ENCODE measurements around the gene STAT4.
A peak's percentile ranks its signal among the peaks of the same experiment; 100 is the strongest.
"Not testable (repeated sequence)": the region's sequence is repeated elsewhere in the genome, so short reads cannot be mapped to it uniquely, and the experiment has no call there.

The STAT4 gene

DNA sequence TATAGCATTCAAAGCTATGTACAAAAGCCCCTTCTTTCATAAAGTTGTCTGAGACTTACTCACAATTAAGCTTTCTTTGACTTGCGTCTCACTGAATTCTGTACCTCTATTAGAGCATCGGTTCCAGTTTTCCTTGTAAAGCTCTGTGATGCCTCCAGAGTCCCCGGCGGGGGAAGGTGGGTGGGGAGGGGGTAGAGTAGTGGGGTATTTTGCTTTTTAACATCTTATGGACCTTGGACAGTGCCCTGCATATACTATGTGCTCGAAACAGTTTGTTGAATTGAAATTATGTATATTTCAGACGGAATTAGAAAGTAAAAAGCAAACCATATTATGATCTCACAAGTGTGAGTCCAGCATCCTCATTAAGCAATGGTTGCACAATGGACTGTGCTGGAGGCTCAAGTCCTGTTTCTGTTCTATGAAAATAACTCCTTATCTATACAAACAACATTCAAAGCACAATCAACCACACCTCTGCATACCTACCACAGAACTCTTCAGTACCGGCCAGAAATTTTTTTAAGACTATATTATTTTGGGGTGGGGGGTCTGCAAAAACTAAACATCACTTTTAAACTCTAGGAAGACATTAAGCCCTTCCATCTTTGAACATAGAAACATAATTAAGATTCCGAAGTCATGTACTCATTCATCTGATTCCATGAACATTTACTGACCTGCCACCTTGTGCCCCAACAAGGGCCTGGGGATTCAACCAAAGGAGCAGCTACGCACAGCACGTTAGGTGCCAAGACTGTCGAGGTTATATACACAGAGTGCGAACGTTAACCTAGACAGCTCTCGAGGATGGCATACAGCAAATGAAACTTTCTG is 137.7 kb downstream of the STAT4 start:
- DNase-seq = peak; percentile 24

- no peak for DNase-seq
Observed at GRCh38 chr2:191012346-191012745, 138.4 kb downstream of the STAT4 start.

DNA sequence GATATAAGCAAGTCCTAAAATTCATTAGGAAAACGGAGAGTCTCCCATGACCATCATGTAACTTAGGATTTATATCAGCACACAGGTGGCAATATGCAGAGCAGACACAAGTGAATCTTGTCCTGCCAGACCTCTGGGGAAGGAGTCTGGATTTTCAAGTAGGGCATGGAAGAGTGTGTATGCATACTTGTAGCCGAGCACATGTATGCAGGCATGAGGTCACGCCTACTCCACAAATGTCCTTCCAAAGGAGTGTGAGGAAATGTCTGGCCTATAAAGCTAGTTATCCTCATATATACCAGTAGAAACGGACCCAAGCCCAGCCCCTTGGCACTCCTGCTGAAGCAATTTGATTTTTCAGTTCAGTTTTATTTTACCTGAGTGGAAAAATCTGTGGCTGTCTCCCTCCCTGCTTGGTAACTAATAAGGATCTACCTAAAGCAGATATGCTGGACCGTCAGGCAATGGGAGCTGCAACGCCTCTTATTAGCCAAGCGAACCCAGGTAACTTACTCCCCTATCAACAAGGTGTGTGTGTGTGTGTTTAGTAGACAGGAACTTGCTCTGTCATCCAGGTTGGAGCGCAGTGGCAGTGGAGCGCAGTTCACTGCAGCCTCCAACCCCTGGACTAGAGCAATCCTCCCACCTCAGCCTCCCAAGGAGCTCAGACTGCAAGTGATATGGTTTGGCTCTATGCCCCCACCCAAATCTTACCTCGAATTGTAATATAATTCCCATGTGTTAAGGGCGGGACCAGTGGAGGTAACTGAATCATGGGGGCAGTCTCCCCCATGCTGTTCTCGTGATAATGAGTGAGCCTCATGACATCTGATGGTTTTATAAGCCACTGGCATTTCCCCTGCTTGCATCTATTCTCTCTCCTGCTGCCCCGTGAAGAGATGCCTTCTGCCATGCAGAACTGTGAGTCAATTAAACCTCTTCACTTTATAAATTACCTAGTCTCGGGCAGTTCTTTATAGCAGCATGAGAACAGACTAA is 139.6 kb downstream of the STAT4 start:
- peak; percentile 34 for DNase-seq

- no peak for DNase-seq
Observed at GRCh38 chr2:191009541-191010374, 141.0 kb downstream of the STAT4 start.

- DNase-seq = no peak
Observed at GRCh38 chr2:191008286-191008685, 142.5 kb downstream of the STAT4 start.

GRCh38 chr2:191006997-191007783 is 143.6 kb downstream of the STAT4 start:
- no peak for DNase-seq

DNA sequence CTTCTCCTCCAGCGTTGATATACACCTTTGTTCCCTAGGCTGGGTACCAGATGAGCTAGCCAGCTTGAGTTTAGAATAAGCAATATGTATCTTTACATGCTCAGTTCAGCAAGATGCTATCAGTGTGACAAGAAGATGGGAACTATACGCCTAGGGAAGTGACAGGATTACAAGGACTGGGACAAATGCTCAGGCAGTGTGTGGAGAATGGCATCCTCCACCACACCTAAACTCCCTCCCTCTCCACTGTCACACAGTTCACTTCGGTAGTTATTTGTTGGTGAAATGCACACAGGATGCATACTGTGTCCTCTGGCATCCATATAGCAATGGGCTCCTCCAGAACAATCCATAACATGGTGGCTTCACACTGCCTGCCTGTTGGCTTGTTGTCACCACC is 144.5 kb downstream of the STAT4 start:
- DNase-seq = no peak

- no peak for DNase-seq
Observed at GRCh38 chr2:191003405-191004309, 147.1 kb downstream of the STAT4 start.

DNA sequence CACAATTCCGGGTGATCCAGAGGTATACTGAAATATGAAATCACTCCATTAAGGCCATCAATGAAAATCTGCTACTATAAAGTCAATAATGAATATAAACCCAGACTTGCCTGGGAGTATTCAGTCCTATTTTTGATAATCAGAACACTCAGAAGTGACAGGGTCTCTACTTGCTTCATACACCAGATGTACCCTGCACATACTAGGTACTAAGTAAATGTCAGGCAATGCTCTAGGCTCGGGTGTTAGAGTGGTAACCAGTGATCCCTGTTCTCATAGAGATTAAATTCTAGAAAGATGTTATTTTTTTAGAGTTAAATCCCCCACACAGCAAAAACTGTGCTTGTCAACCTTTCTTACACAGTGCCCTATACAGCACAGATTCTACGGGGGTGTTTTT is 149.2 kb downstream of the STAT4 start:
- no peak for DNase-seq

GRCh38 chr2:191001032-191001431 is 149.8 kb downstream of the STAT4 start:
- DNase-seq = no peak

DNA sequence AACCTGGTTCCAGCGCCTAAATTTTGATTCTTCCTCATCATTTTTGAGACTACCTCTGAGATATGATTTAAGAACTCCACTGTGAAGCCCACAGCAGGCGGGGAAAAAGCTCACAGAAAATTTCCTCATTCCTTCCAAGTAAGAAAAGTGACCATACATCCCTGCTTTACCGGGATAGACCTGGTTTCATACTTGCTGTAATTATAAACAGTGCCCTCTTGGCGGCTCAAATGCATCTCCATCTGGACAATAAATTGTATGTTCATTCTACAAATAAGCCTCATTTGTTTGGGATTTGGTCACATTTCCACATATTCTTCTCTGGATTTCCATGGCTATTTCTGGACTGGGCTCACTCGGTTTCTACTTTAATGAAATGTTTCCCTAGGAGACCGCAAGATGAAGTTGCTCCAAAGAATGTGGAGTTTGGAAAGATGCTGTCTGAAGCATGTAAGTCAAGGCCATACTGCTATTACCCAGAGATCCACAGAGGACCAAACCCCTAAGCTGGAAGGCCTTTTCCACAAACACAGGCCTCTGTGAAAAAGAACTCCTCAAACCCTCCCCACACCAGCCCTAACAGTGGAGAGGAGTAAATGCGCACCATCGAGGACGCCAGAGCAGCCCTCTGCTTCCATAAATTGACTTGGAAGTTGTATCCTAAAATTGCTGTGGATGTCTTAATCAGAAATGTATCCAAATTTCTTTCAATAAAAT is 150.7 kb downstream of the STAT4 start:
- no peak for DNase-seq

GRCh38 chr2:190999058-190999457 is 151.7 kb downstream of the STAT4 start:
- no peak for DNase-seq

- no peak for DNase-seq
Observed at GRCh38 chr2:190997526-190998113, 153.2 kb downstream of the STAT4 start.

- no peak for DNase-seq
Observed at GRCh38 chr2:190996947-190997346, 153.8 kb downstream of the STAT4 start.

DNA sequence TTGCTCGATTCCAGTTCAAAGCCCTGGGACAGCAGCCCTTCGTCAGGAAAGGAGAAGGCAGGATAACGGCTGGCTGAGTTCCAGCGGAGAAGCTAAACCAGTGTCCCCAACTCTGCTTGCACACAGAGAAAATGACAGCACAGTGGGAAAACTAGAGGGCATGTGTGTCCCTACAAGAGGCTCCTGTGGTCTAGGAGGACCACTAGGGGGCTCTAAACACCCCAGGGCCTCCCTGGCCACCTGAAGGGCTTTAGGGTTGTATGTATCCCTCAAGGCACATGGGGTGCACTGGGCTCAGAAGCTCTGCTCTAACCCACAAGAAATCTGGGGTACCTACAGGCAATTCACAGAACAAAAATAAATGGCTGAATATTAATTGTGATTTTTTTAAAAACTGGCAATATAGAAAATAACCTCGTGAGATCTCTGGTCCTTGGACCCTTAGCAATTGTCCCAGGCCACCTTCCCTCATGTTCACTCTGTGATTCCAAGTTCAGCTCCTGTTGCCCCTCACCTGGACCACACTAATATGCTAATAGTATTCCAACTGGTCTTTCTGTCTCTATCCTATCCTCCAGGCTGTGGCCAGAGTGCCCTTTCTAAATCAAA is 154.4 kb downstream of the STAT4 start:
- DNase-seq = peak; percentile 66

- not testable (repeated sequence) for DNase-seq
Observed at GRCh38 chr2:190995315-190995714, 155.5 kb downstream of the STAT4 start.

GRCh38 chr2:190994148-190994547 is 156.6 kb downstream of the STAT4 start:
- DNase-seq = no peak

- no peak for DNase-seq
Observed at GRCh38 chr2:190993292-190993643, 157.5 kb downstream of the STAT4 start.

GRCh38 chr2:190990132-190990531 is 160.7 kb downstream of the STAT4 start:
- DNase-seq = no peak
